Liver (tissue), 3 donors: ENCODE measurements around the gene TNS3.

Experiments
- CTCF ChIP-seq: fragments of 150-350 bp; IDR thresholded peaks from 2 replicates; pipeline ENCODE4 v1.5.1; 2017; ENCODE audit warnings: improper control_type of control experiment, low read depth, low read length; ENCODE audit not compliant: missing input control
- EGR1 ChIP-seq, 2 donors: IDR thresholded peaks; 2 replicates each; pipeline ENCODE4 v1.6.1; 2016 to 2018; ENCODE audit warnings: antibody characterized with exemption in 2 of 2, low read depth in 2 of 2
- FOXA1 ChIP-seq: IDR thresholded peaks from 2 replicates; pipeline ENCODE4 v1.6.1; 2016; ENCODE audit warnings: antibody characterized with exemption
- FOXA2 ChIP-seq: IDR thresholded peaks from 2 replicates; pipeline ENCODE4 v1.6.1; 2016; ENCODE audit warnings: antibody characterized with exemption
- GABPA ChIP-seq, 2 donors: IDR thresholded peaks in 1 of 2; conservative IDR thresholded peaks in 1 of 2; 2 replicates each; pipeline ENCODE4 v1.6.1; 2016; ENCODE audit warnings: antibody characterized with exemption in 2 of 2, mild to moderate bottlenecking in 1 of 2, moderate library complexity in 1 of 2
- JUND ChIP-seq, 2 donors: IDR thresholded peaks; 2 replicates each; pipeline ENCODE4 v1.6.1; 2016; ENCODE audit warnings: antibody characterized with exemption in 2 of 2
- MAX ChIP-seq: IDR thresholded peaks from 2 replicates; pipeline ENCODE4 v1.6.1; 2016; ENCODE audit warnings: antibody characterized with exemption
- NR2F2 ChIP-seq: IDR thresholded peaks from 2 replicates; pipeline ENCODE4 v1.6.1; 2016; ENCODE audit warnings: antibody characterized with exemption
- RAD21 ChIP-seq, 2 donors: IDR thresholded peaks; 2 replicates each; pipeline ENCODE4 v1.6.1; 2016; ENCODE audit warnings: antibody characterized with exemption in 2 of 2, mild to moderate bottlenecking in 2 of 2
- REST ChIP-seq: IDR thresholded peaks from 2 replicates; pipeline ENCODE4 v1.6.1; 2016; ENCODE audit warnings: antibody characterized with exemption, mild to moderate bottlenecking
- SP1 ChIP-seq: IDR thresholded peaks from 2 replicates; pipeline ENCODE4 v1.6.1; 2018; ENCODE audit warnings: antibody characterized with exemption, mild to moderate bottlenecking
- TAF1 ChIP-seq: conservative IDR thresholded peaks from 2 replicates; pipeline ENCODE4 v1.6.1; 2016; ENCODE audit warnings: antibody characterized with exemption, mild to moderate bottlenecking
- YY1 ChIP-seq: IDR thresholded peaks from 2 replicates; pipeline ENCODE4 v1.6.1; 2016; ENCODE audit warnings: antibody characterized with exemption, mild to moderate bottlenecking
- TF ChIP-seq, protein P1 (sequence below): IDR thresholded peaks from 2 replicates; pipeline ENCODE4 v1.6.1; 2016; ENCODE audit warnings: antibody characterized with exemption
- donor health status: healthy.
- donor health status: healthy.

GRCh38 chr7:47411281-47411869 is 170.5 kb downstream of the TNS3 start:
- TF ChIP-seq MAX (no peak), CTCF (no peak), FOXA2 (no peak), RAD21 (IDR thresholded peaks at IDR 0.05) (no peak), REST (no peak), GABPA (IDR thresholded peaks at IDR 0.05 in 1 of 2, conservative IDR thresholded peaks at IDR 0.05 in 1 of 2) (no peak), YY1 (no peak), NR2F2 (no peak), JUND (IDR thresholded peaks at IDR 0.05) (no peak), TAF1 (no peak), SP1 (no peak), FOXA1 (no peak), EGR1 (IDR thresholded peaks at IDR 0.05; ENCODE audit: low read depth in 2 of 2) (no peak)
- TF ChIP-seq, protein P1, sequence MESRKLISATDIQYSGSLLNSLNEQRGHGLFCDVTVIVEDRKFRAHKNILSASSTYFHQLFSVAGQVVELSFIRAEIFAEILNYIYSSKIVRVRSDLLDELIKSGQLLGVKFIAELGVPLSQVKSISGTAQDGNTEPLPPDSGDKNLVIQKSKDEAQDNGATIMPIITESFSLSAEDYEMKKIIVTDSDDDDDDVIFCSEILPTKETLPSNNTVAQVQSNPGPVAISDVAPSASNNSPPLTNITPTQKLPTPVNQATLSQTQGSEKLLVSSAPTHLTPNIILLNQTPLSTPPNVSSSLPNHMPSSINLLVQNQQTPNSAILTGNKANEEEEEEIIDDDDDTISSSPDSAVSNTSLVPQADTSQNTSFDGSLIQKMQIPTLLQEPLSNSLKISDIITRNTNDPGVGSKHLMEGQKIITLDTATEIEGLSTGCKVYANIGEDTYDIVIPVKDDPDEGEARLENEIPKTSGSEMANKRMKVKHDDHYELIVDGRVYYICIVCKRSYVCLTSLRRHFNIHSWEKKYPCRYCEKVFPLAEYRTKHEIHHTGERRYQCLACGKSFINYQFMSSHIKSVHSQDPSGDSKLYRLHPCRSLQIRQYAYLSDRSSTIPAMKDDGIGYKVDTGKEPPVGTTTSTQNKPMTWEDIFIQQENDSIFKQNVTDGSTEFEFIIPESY = no peak
